NT2/D1 (cell line): ENCODE results near the gene MSX1.

ENCODE experiments used
- DNase-seq: peaks from one replicate; pipeline ENCODE4 v3.0.0-alpha.2; 2011; ENCODE audit warnings: low read depth, low spot score
- H3K27me3 ChIP-seq: 2 replicates; pipeline ENCODE4 v1.6.0; 2011; ENCODE audit warnings: mild to moderate bottlenecking; ENCODE audit not compliant: insufficient read length, insufficient read depth
- H3K36me3 ChIP-seq: 2 replicates; pipeline ENCODE4 v1.6.1; 2011; ENCODE audit warnings: mild to moderate bottlenecking, low read length, mixed read lengths; ENCODE audit not compliant: insufficient read depth, insufficient read length
- H3K4me1 ChIP-seq: 2 replicates; pipeline ENCODE4 v1.5.1; 2011; ENCODE audit not compliant: insufficient read depth, insufficient read length
- H3K4me3 ChIP-seq: 2 replicates; pipeline ENCODE4 v1.5.1; 2011; ENCODE audit warnings: low read depth; ENCODE audit not compliant: insufficient read length
- H3K9ac ChIP-seq: 2 replicates; pipeline ENCODE4 v1.6.0; 2011; ENCODE audit warnings: low read depth; ENCODE audit not compliant: insufficient read length
- H3K9me3 ChIP-seq: 2 replicates; pipeline ENCODE4 v1.5.1; 2011; ENCODE audit warnings: mild to moderate bottlenecking, low read length; ENCODE audit not compliant: insufficient read depth
- SUZ12 ChIP-seq: IDR thresholded peaks from 2 replicates; pipeline ENCODE4 v1.6.1; 2011; ENCODE audit not compliant: insufficient read length, insufficient read depth; ENCODE audit errors: extremely low read depth
- YY1 ChIP-seq: IDR thresholded peaks from 2 replicates; pipeline ENCODE4 v1.6.1; 2011; ENCODE audit not compliant: insufficient read length, insufficient read depth
- ZNF274 ChIP-seq: IDR thresholded peaks from 2 replicates; pipeline ENCODE4 v1.6.1; 2011; ENCODE audit warnings: mild to moderate bottlenecking, low read depth, low read length

MSX1 gene

GRCh38 chr4:4849524-4850193 is 9.8 kb upstream of the MSX1 start:
- no peaks in the 10 kb centered on the region for H3K9me3 ChIP-seq
- no peak overlapping the region for H3K4me3 ChIP-seq
- no peak overlapping the region for H3K9ac ChIP-seq
- no peak for TF ChIP-seq SUZ12
- TF ChIP-seq ZNF274 = no peak
- no peak for TF ChIP-seq YY1
- peaks cover 2% of the 10 kb centered on the region for H3K36me3 ChIP-seq
- no peak for DNase-seq
- peaks cover 81% of the 10 kb centered on the region for H3K27me3 ChIP-seq
- no peaks in the 10 kb centered on the region for H3K4me1 ChIP-seq

- TF ChIP-seq ZNF274 (no peak), YY1 (no peak), SUZ12 (no peak)
- H3K4me3 ChIP-seq = no peak overlapping the region
- H3K9ac ChIP-seq = no peak overlapping the region
- no peak for DNase-seq
- H3K27me3 ChIP-seq = peaks cover 89% of the 10 kb centered on the region
- no peaks in the 10 kb centered on the region for H3K9me3 ChIP-seq
- peaks cover 2% of the 10 kb centered on the region for H3K36me3 ChIP-seq
- no peaks in the 10 kb centered on the region for H3K4me1 ChIP-seq
Measured at GRCh38 chr4:4851081-4851480, 8.4 kb upstream of the MSX1 start.

GRCh38 chr4:4851906-4852305 is 7.6 kb upstream of the MSX1 start:
- Histone ChIP-seq H3K4me3 (no peak overlapping the region), H3K4me1 (no peaks in the 10 kb centered on the region), H3K9ac (no peak overlapping the region), H3K9me3 (no peaks in the 10 kb centered on the region), H3K27me3 (peaks cover 90% of the 10 kb centered on the region), H3K36me3 (peaks cover 2% of the 10 kb centered on the region)
- TF ChIP-seq SUZ12 (no peak), YY1 (no peak), ZNF274 (no peak)
- no peak for DNase-seq

- Histone ChIP-seq H3K9ac (peak overlapping the region; percentile 59), H3K9me3 (no peaks in the 10 kb centered on the region), H3K4me1 (peaks cover under 1% of the 10 kb centered on the region), H3K27me3 (peaks cover 92% of the 10 kb centered on the region), H3K36me3 (peaks cover 2% of the 10 kb centered on the region), H3K4me3 (peak overlapping the region; percentile 29)
- TF ChIP-seq YY1 (no peak), SUZ12 (no peak), ZNF274 (no peak)
- no peak for DNase-seq
Measured at GRCh38 chr4:4852591-4853362, 6.7 kb upstream of the MSX1 start.

- Histone ChIP-seq H3K4me1 (peaks cover 3% of the 10 kb centered on the region), H3K36me3 (peaks cover 2% of the 10 kb centered on the region), H3K9ac (no peak overlapping the region), H3K4me3 (peak overlapping the region; percentile 29), H3K27me3 (peaks cover 94% of the 10 kb centered on the region), H3K9me3 (no peaks in the 10 kb centered on the region)
- no peak for TF ChIP-seq ZNF274
- TF ChIP-seq YY1 = no peak
- no peak for DNase-seq
Measured at GRCh38 chr4:4853371-4853823, 6.1 kb upstream of the MSX1 start.

GRCh38 chr4:4853921-4854648 is 5.4 kb upstream of the MSX1 start:
- no peak for DNase-seq
- Histone ChIP-seq H3K4me1 (peaks cover 3% of the 10 kb centered on the region), H3K9ac (no peak overlapping the region), H3K9me3 (no peaks in the 10 kb centered on the region), H3K27me3 (peaks cover 97% of the 10 kb centered on the region), H3K4me3 (no peak overlapping the region), H3K36me3 (peaks cover 2% of the 10 kb centered on the region)
- TF ChIP-seq YY1 (no peak), SUZ12 (peak; percentile 7)

- Histone ChIP-seq H3K9me3 (no peaks in the 10 kb centered on the region), H3K9ac (no peak overlapping the region), H3K27me3 (peaks cover 94% of the 10 kb centered on the region), H3K4me3 (no peak overlapping the region), H3K4me1 (peaks cover 3% of the 10 kb centered on the region), H3K36me3 (no peaks in the 10 kb centered on the region)
- peak; percentile 24 for TF ChIP-seq SUZ12
- no peak for TF ChIP-seq ZNF274
- TF ChIP-seq YY1 = no peak
- no peak for DNase-seq
Measured at GRCh38 chr4:4854649-4855295, 4.7 kb upstream of the MSX1 start.
